ENCODE measurements around the gene IGSF21.

GRCh38 chr1:18347559-18347958 is 240.0 kb downstream of the IGSF21 start:
- TF ChIP-seq, protein P1, sequence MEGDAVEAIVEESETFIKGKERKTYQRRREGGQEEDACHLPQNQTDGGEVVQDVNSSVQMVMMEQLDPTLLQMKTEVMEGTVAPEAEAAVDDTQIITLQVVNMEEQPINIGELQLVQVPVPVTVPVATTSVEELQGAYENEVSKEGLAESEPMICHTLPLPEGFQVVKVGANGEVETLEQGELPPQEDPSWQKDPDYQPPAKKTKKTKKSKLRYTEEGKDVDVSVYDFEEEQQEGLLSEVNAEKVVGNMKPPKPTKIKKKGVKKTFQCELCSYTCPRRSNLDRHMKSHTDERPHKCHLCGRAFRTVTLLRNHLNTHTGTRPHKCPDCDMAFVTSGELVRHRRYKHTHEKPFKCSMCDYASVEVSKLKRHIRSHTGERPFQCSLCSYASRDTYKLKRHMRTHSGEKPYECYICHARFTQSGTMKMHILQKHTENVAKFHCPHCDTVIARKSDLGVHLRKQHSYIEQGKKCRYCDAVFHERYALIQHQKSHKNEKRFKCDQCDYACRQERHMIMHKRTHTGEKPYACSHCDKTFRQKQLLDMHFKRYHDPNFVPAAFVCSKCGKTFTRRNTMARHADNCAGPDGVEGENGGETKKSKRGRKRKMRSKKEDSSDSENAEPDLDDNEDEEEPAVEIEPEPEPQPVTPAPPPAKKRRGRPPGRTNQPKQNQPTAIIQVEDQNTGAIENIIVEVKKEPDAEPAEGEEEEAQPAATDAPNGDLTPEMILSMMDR (IDR thresholded peaks at IDR 0.05): no peak
- TF ChIP-seq POLR2A (IDR thresholded peaks at IDR 0.05): no peak
